HCT116 (cell line): ENCODE measurements around the gene AZGP1.

ENCODE experiments used
- CEBPB ChIP-seq: IDR thresholded peaks from 2 replicates; pipeline ENCODE4 v1.6.1; 2012; ENCODE audit warnings: low read depth
- CTCF ChIP-seq, 3 experiments: fragments of 200-600 bp in 1 of 3; sonication (generic) in 1 of 3; IDR thresholded peaks in 2 of 3; conservative IDR thresholded peaks in 1 of 3; 2 replicates each; pipeline ENCODE4 v1.5.1; 2012 to 2017; ENCODE audit warnings: low read depth in 2 of 3, low read length in 2 of 3, antibody characterized with exemption in 1 of 3, borderline replicate concordance in 1 of 3, control low read depth in 1 of 3, mild to moderate bottlenecking in 1 of 3, mixed read lengths in 1 of 3, mixed run types in 1 of 3, moderate library complexity in 1 of 3; ENCODE audit not compliant: insufficient read depth in 1 of 3
- EZH2 ChIP-seq: fragments of 200-600 bp; sonication (generic); IDR thresholded peaks from 2 replicates; pipeline ENCODE4 v1.6.1; 2017; ENCODE audit warnings: antibody characterized with exemption, mixed run types
- FOSL1 ChIP-seq: IDR thresholded peaks from 2 replicates; pipeline ENCODE4 v1.6.1; 2012; ENCODE audit warnings: low read depth
- POLR2A ChIP-seq: IDR thresholded peaks from 2 replicates; pipeline ENCODE4 v1.7.0; 2011; ENCODE audit warnings: borderline replicate concordance; ENCODE audit not compliant: insufficient read depth, insufficient read length; ENCODE audit errors: extremely low read depth
- REST ChIP-seq: IDR thresholded peaks from 2 replicates; pipeline ENCODE4 v1.6.1; 2012; ENCODE audit warnings: low read depth
- SIN3A ChIP-seq: IDR thresholded peaks from 2 replicates; pipeline ENCODE4 v1.6.1; 2012; ENCODE audit warnings: low read depth

- TF ChIP-seq CTCF (IDR thresholded peaks at IDR 0.05 in 2 of 3, conservative IDR thresholded peaks at IDR 0.05 in 1 of 3; ENCODE audit: borderline replicate concordance in 1 of 3, insufficient read depth in 1 of 3, low read depth in 2 of 3, low read length in 2 of 3) (no peak), REST (no peak), POLR2A (no peak), EZH2 (no peak), SIN3A (no peak), FOSL1 (no peak), CEBPB (no peak)
Measured at GRCh38 chr7:99992330-99993038, 16.7 kb upstream of the AZGP1 start.
